Rectal smooth muscle tissue (tissue), 1 donor: Measurements from ENCODE around the gene C1orf50.

ENCODE experiments used
- H3K27ac ChIP-seq: one replicate; pipeline ENCODE4 v1.7.0; 2013; ENCODE audit warnings: low read depth, low read length, inconsistent platforms
- H3K27me3 ChIP-seq: one replicate; pipeline ENCODE4 v1.7.0; 2013; ENCODE audit warnings: low read length; ENCODE audit not compliant: control insufficient read depth, insufficient read depth
- H3K36me3 ChIP-seq: one replicate; pipeline ENCODE4 v1.7.0; 2013; ENCODE audit warnings: low read length; ENCODE audit not compliant: control insufficient read depth, insufficient read depth
- H3K4me1 ChIP-seq: one replicate; pipeline ENCODE4 v1.7.0; 2013; ENCODE audit warnings: low read length; ENCODE audit not compliant: control insufficient read depth, insufficient read depth
- H3K4me3 ChIP-seq: one replicate; pipeline ENCODE4 v1.7.0; 2013; ENCODE audit warnings: low read length
- H3K9ac ChIP-seq: one replicate; pipeline ENCODE4 v1.7.0; 2013; ENCODE audit warnings: low read length

C1orf50 gene

DNA sequence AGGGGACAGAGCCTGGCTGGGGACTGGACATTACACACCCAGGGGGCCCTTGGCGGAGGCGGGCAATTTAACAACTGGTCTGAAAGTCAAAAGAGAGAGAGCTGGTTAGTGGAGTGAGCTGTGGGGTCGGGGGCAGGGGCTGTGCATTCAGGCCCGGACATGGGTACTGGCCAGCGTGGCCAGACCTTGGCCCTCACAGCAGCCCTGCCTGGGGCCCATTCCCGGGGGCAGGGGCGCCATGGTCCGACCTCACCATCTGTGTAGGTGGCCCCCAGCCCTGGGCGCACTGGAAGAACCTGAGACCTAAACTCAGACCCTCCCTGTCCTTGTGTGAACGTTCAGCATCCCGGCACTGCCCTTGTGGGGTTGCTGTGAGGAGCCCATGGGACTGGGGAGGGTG lies 32.0 kb upstream of the C1orf50 start:
- Histone ChIP-seq H3K27me3 (no peaks in the 10 kb centered on the region), H3K36me3 (no peaks in the 10 kb centered on the region), H3K4me3 (no peak overlapping the region), H3K27ac (no peak overlapping the region), H3K9ac (no peak overlapping the region), H3K4me1 (no peaks in the 10 kb centered on the region)

DNA sequence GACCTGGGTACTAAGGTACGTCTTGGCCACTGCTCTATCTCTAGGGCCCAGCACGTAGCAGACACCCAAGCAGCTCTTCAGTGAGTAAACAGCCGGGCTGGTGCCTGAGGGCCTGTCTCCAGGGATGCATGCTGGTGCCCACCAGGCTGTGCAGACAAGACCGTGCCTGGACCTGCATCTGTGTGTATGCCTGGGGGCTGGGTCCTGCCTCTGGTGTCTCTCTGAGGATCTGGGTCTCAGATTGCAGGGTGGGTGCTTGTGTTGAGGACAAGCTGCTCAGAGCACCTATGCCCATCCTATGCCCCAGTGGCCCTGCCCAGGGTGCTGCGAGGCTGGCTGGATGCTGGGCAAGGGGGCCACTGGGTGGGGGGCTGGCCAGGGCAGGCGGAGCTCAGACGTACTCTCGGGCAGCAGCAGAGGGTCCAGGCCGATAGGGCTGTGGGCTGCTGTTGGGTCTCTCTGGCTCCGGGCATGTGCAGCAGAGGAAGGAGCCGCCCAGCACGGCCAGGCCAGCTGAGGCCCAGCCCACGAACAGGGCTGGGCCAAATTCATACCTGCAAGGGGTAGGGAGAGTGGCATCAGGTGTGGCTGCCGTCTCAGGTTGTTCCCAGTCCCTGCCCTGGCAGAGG lies 31.5 kb upstream of the C1orf50 start:
- Histone ChIP-seq H3K4me3 (no peak overlapping the region), H3K27me3 (no peaks in the 10 kb centered on the region), H3K27ac (no peak overlapping the region), H3K4me1 (no peaks in the 10 kb centered on the region), H3K9ac (no peak overlapping the region), H3K36me3 (no peaks in the 10 kb centered on the region)

DNA sequence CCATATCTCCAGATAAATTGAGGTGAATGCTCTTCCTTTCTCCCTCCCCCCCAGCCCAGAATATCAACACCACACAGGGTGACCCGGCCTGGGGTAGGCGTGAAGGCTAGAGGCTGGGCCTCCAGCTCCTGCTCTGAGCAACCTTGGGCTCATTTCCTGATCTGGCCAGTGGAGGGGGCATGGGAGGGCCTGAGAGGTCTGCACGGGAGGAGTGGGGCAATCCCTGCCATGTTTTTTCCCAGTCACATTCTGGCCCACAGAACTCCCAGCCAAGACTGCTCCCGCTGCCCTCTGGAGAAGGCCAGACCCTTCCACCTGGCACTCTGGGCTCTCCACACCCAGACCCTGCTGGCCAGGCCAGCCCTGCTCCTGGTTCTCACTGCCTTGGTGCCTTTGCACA lies 30.9 kb upstream of the C1orf50 start:
- H3K27ac ChIP-seq, result no peak overlapping the region
- H3K4me1 ChIP-seq, result no peaks in the 10 kb centered on the region
- H3K9ac ChIP-seq, result no peak overlapping the region
- no peaks in the 10 kb centered on the region for H3K27me3 ChIP-seq
- H3K4me3 ChIP-seq, result no peak overlapping the region
- no peaks in the 10 kb centered on the region for H3K36me3 ChIP-seq

DNA sequence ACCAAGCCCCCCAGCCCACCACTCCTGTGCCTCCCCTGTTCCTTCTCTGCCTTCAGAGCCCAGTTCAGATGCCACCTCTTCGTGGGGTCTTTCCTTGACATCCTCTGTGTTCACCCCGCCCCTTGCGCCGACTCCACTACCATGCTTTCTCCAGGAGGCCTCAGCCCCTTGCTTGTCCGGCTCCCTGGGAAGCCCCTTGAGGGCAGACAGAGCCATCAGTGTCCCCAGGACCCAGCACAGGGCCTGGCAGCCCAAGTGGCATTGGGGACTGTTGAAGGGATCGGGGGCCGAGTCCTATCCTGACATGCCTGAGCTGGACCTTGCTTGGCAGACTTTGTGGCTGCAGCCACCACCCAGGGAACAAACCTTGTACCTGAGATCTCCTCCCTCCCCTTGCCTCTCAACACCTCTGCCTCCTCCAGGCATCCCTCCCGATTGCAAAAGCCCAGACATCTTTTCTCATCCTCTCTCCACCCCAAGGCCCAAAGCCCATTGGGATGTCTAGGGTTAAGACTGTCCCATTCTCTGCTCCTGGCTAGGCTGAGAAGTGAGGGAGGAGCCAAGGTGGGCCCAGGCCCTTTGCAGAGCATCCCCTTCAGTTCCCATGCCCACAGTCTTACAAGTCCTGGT lies 30.4 kb upstream of the C1orf50 start:
- Histone ChIP-seq H3K9ac (no peak overlapping the region), H3K4me3 (no peak overlapping the region), H3K36me3 (no peaks in the 10 kb centered on the region), H3K4me1 (no peaks in the 10 kb centered on the region), H3K27me3 (no peaks in the 10 kb centered on the region), H3K27ac (no peak overlapping the region)

DNA sequence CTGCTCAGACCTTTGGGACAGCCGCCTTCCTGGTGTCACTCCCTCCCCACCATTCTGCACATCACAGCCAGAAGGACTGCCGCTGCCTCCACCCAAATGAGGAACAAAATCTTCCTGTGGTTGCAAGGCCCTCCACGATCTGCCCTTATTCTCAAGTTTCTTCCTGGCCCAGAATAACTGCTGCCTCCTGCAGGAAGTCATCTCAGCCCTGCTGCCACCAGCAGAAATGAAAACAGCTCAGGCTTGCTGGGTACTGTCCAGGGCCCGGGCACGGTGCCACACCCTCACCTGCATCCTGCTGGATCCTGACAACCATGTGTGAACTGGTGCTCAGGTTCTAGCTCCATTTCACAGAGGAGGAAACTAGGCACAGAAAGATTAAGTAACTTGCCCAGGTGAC lies 29.8 kb upstream of the C1orf50 start:
- Histone ChIP-seq H3K4me3 (no peak overlapping the region), H3K4me1 (no peaks in the 10 kb centered on the region), H3K36me3 (no peaks in the 10 kb centered on the region), H3K9ac (no peak overlapping the region), H3K27me3 (no peaks in the 10 kb centered on the region), H3K27ac (no peak overlapping the region)

GRCh38 chr1:42737986-42738677 lies 28.9 kb upstream of the C1orf50 start:
- Histone ChIP-seq H3K4me1 (no peaks in the 10 kb centered on the region), H3K36me3 (no peaks in the 10 kb centered on the region), H3K9ac (no peak overlapping the region), H3K4me3 (no peak overlapping the region), H3K27ac (no peak overlapping the region), H3K27me3 (no peaks in the 10 kb centered on the region)

- H3K4me1 ChIP-seq, result no peaks in the 10 kb centered on the region
- H3K27ac ChIP-seq, result no peak overlapping the region
- no peak overlapping the region for H3K4me3 ChIP-seq
- no peaks in the 10 kb centered on the region for H3K27me3 ChIP-seq
- no peaks in the 10 kb centered on the region for H3K36me3 ChIP-seq
- H3K9ac ChIP-seq, result no peak overlapping the region
Measured at GRCh38 chr1:42738678-42739226, 28.3 kb upstream of the C1orf50 start.

DNA sequence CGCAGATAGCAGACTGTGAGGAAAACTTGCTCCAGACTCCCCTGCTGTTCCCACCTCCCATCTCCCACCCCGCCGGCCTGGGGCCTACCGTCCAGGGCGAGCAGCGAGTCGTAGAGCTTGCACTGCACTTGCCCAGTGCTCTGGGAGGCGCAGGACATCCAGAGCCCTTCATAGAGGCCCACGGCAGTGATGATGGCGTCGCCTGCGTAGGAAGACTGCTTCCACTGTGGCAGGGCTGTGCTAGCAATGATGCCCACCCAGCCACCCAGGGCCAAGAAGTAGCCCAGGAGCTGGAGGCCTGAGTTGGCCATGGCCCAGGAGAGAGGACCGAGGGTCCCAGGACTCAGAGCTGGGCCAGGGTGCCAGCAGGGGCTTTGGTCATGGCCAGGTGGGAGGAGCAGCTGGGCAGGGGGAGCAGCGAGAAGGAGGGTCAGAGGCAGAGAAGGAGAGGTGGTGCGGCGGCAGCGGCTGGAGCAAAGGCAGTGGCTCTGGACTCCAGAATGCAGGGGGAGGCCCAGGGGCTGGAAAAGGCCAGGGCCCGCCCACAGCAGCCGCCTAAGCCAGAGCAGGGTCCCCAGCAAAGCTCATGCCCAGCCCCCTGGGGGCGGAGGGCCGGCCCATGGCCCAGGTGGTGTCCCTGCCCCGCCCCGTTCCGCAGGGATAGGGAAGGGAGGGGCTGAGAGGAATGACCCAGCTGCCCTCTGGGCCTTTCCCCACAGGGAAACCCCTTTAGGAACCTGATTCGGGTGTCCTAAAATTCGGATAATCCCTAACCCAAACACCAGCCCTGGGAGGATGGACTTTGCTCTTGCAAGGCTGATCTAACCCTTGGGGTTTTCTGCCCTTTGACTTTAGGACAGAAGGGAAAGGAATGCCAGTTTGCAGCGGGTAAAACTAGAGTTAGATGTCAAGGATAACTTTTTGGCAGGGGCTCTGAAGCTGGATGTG lies 27.0 kb upstream of the C1orf50 start, which contains the start of gene CLDN19:
TSS of gene CLDN19 (minus strand) at position 484 of the 948 bp plus-strand sequence. CDS start at position 311, 173 bp downstream.
- Histone ChIP-seq H3K4me3 (no peak within 1 kb of the TSS), H3K4me1 (no peaks in the 10 kb centered on the region), H3K27me3 (no peaks in the 10 kb centered on the region), H3K36me3 (no peaks in the 10 kb centered on the region), H3K9ac (no peak within 1 kb of the TSS), H3K27ac (no peak within 1 kb of the TSS)

GRCh38 chr1:42740851-42741580 lies 26.0 kb upstream of the C1orf50 start:
- Histone ChIP-seq H3K27me3 (no peaks in the 10 kb centered on the region), H3K9ac (no peak overlapping the region), H3K4me3 (no peak overlapping the region), H3K27ac (no peak overlapping the region), H3K36me3 (no peaks in the 10 kb centered on the region), H3K4me1 (no peaks in the 10 kb centered on the region)

- H3K27me3 ChIP-seq, result no peaks in the 10 kb centered on the region
- no peak overlapping the region for H3K27ac ChIP-seq
- H3K4me1 ChIP-seq, result no peaks in the 10 kb centered on the region
- no peaks in the 10 kb centered on the region for H3K36me3 ChIP-seq
- H3K4me3 ChIP-seq, result no peak overlapping the region
- H3K9ac ChIP-seq, result no peak overlapping the region
Measured at GRCh38 chr1:42741706-42742105, 25.3 kb upstream of the C1orf50 start.

DNA sequence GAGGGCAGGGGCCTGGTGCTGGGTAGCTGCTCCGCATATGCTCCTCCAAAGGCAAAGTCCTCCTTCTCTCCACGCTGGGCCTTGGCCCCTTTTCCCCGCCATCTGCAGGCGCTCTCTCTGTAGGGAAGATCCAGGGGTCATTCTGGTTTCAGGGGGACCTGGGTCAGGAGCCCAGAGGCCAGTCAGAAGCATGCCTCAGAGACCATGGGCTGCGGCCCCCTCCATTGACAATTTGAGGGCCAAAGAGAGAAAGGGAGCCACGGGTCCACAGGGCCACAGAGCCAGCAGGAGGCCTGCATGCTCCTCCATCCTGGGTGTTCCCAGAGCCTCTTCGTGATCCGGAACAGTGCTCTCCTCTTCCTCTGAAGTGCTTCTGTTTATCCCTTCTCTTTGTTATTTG lies 24.9 kb upstream of the C1orf50 start:
- Histone ChIP-seq H3K36me3 (no peaks in the 10 kb centered on the region), H3K4me1 (no peaks in the 10 kb centered on the region), H3K9ac (no peak overlapping the region), H3K27ac (no peak overlapping the region), H3K27me3 (no peaks in the 10 kb centered on the region), H3K4me3 (no peak overlapping the region)
